ENCODE results near the gene ODC1. TPM values are rescaled to one million over a fixed set of nuclear protein-coding genes. Genes with fewer than 3 reads are reported as not detected.

ODC1 gene
- total RNA-seq, 1 experiment from 2014 or later, result 231 TPM

- Histone ChIP-seq H3K4me1 (ENCODE audit: control insufficient read depth in 1 of 2, insufficient read depth in 2 of 2, low read length in 2 of 2) (peaks cover 7 to 32% of the 10 kb centered on the region in 2 experiments; a peak in 3 of 4 replicates), H3K4me3 (replicated peaks in 1 of 2; ENCODE audit: low read depth in 1 of 2, low read length in 2 of 2) (no peak overlapping the region), H3K9me3 (ENCODE audit: control insufficient read depth in 1 of 2, insufficient read depth in 1 of 2, low read depth in 1 of 2, low read length in 2 of 2) (no peaks in the 10 kb centered on the region), H3K79me2 (ENCODE audit: insufficient read depth, low read length) (peaks cover 4% of the 10 kb centered on the region), H4K20me1 (ENCODE audit: insufficient read depth) (no peaks in the 10 kb centered on the region), H2AFZ (ENCODE audit: low read depth, low read length, poor library complexity, severe bottlenecking) (no peak overlapping the region), H3K27ac (ENCODE audit: low read depth, low read length) (no peak overlapping the region), H3K4me2 (ENCODE audit: low read length) (no peak overlapping the region), H3K36me3 (ENCODE audit: control insufficient read depth in 1 of 2, insufficient read depth in 2 of 2, low read length in 2 of 2) (no peaks in the 10 kb centered on the region), H3K9ac (ENCODE audit: low read length) (no peak overlapping the region), H3K27me3 (ENCODE audit: insufficient read depth, low read length) (no peaks in the 10 kb centered on the region), H3K9me2 (ENCODE audit: insufficient read depth) (no peaks in the 10 kb centered on the region)
- intact Hi-C loops (cut with micrococcal nuclease), result loop anchor here (2.0 kb wide), 1 partner anchor 207 kb away; no protein-coding TSS in a partner anchor
- no peak for TF ChIP-seq YY1 (IDR thresholded peaks at IDR 0.05; ENCODE audit: extremely low read depth, insufficient replicate concordance, low read depth, low read length)
- no peak for TF ChIP-seq ZNF274 (IDR thresholded peaks at IDR 0.05; ENCODE audit: low read depth, low read length)
- no peak for TF ChIP-seq EZH2phosphoT487 (IDR thresholded peaks at IDR 0.05; ENCODE audit: borderline replicate concordance)
- no peak for TF ChIP-seq SP1 (IDR thresholded peaks at IDR 0.05; ENCODE audit: low read depth)
- no peak for TF ChIP-seq POLR2AphosphoS5 (IDR thresholded peaks at IDR 0.05; ENCODE audit: low read depth, low read length)
- TF ChIP-seq EGR1 (IDR thresholded peaks at IDR 0.05; ENCODE audit: low read depth), result no peak
- no peak for TF ChIP-seq SRF (IDR thresholded peaks at IDR 0.05; ENCODE audit: low read depth)
- no peak for TF ChIP-seq CEBPB (IDR thresholded peaks at IDR 0.05; ENCODE audit: low read depth)
- no peak for TF ChIP-seq RAD21 (IDR thresholded peaks at IDR 0.05; ENCODE audit: low read depth)
- no peak for TF ChIP-seq TCF7L2 (IDR thresholded peaks at IDR 0.05; ENCODE audit: borderline replicate concordance, extremely low read depth, insufficient read depth, insufficient read length)
- TF ChIP-seq SIN3A (IDR thresholded peaks at IDR 0.05; ENCODE audit: low read depth), result no peak
- TF ChIP-seq ELF1 (IDR thresholded peaks at IDR 0.05; ENCODE audit: borderline replicate concordance, low read depth), result no peak
- no peak for TF ChIP-seq CTCF (IDR thresholded peaks at IDR 0.05 in 2 of 3, conservative IDR thresholded peaks at IDR 0.05 in 1 of 3; ENCODE audit: borderline replicate concordance in 1 of 3, insufficient read depth in 1 of 3, low read depth in 2 of 3, low read length in 2 of 3)
- TF ChIP-seq CBX3 (IDR thresholded peaks at IDR 0.05; ENCODE audit: low read depth), result no peak
- ChIA-PET CTCF (no interaction called here), RAD21 (ENCODE audit: low non-redundant PET in 1 of 2, low total read pairs in 2 of 2, uncharacterized antibody in 2 of 2, unreplicated experiment in 2 of 2) (no interaction called here), POLR2A (no interaction called here)
- ATAC-seq (no peak), DNase-seq (ENCODE audit: low read depth, low spot score) (no peak)
- no TSS peak for BruUV-seq (replicated peaks)
Measured at GRCh38 chr2:10453905-10454298, 5.8 kb upstream of the ODC1 start.
